Measurements from ENCODE around the gene ELN.

- TF ChIP-seq CTCF (IDR thresholded peaks at IDR 0.05; ENCODE audit: low read depth, low read length, poor library complexity, severe bottlenecking): no peak
- no peak for TF ChIP-seq EZH2phosphoT487 (IDR thresholded peaks at IDR 0.05; ENCODE audit: borderline replicate concordance, low read length)
These were observed 5.7 kb downstream of the ELN start for GRCh38 chr7:74033372-74034311.
